DOHH2 (cell line): ENCODE measurements around the gene DOCK9.

Source experiments
- CTCF ChIP-seq: fragments of 200-600 bp; sonication (generic); IDR thresholded peaks from one replicate; pipeline ENCODE4 v1.5.1; 2014; ENCODE audit warnings: antibody characterized with exemption, mild to moderate bottlenecking, low read depth, low read length; ENCODE audit not compliant: poor library complexity, severe bottlenecking
- EZH2phosphoT487 ChIP-seq: fragments of 200-600 bp; sonication (generic); IDR thresholded peaks from 2 replicates; pipeline ENCODE4 v1.6.1; 2017; ENCODE audit warnings: borderline replicate concordance, mild to moderate bottlenecking, antibody characterized with exemption, low read length, moderate library complexity, mixed read lengths

GRCh38 chr13:99013951-99014350 lies 36.1 kb upstream of the DOCK9 start:
- TF ChIP-seq EZH2phosphoT487, result no peak
- TF ChIP-seq CTCF, result no peak
